Vagina (tissue), 2 donors: Measurements from ENCODE around the gene CDIP1.

Source experiments
- POLR2A ChIP-seq, 2 donors: fragments of 450-650 bp; IDR thresholded peaks; one replicate each; pipeline ENCODE4 v1.6.1; 2017; ENCODE audit warnings: antibody characterized with exemption in 2 of 2, mild to moderate bottlenecking in 2 of 2, moderate library complexity in 2 of 2
- TF ChIP-seq, protein P1 (sequence below), 3 experiments: fragments of 450-650 bp in 2 of 3; fragments of 200-600 bp in 1 of 3; sonication (generic) in 1 of 3; IDR thresholded peaks; one replicate each; pipeline ENCODE4 v1.5.1; 2017 to 2019; ENCODE audit warnings: antibody characterized with exemption in 3 of 3, mild to moderate bottlenecking in 2 of 3, moderate library complexity in 2 of 3

DNA sequence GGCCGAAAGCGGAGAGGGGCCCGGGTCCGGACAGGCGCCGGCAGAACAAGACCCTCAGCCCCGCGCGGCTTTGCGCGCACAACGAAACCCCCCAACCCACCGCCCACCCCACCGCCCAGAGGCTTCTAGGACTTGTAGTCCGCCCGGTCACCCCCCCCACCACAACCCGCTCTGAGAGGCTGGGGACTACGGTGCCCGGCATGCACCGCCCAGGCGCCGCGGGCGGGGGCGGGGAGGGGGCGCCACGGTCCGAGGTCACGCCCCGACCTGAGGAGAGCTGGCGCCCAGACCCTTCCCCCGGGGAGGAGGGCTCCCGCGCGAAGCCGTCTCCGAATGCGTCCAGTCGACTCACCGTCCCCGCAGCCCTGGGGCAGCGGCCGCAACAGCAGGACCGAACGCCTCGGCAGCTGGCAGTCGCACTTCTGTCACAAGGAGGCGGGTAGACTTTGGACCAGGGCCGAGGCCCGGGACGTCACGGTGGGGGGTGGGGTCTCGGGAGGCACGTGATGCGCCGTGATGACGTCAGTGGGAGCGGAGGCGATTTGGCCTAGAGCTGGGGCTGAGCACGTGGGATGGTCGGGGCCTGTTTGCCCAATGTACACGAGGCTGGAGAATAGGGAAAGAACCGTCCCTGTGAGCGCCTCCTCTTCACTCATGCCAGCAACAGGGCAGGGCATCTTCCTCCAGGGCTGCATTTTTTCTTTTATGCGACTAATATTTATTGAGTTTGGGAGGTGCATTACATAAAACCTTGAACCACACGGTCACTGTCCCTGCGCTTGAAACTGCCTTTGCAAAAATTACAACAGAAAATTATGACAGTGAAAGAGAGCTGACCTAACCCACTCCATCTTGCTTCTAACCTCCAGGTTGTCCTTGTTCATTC, at the start of gene CDIP1:
- TF ChIP-seq, protein P1, sequence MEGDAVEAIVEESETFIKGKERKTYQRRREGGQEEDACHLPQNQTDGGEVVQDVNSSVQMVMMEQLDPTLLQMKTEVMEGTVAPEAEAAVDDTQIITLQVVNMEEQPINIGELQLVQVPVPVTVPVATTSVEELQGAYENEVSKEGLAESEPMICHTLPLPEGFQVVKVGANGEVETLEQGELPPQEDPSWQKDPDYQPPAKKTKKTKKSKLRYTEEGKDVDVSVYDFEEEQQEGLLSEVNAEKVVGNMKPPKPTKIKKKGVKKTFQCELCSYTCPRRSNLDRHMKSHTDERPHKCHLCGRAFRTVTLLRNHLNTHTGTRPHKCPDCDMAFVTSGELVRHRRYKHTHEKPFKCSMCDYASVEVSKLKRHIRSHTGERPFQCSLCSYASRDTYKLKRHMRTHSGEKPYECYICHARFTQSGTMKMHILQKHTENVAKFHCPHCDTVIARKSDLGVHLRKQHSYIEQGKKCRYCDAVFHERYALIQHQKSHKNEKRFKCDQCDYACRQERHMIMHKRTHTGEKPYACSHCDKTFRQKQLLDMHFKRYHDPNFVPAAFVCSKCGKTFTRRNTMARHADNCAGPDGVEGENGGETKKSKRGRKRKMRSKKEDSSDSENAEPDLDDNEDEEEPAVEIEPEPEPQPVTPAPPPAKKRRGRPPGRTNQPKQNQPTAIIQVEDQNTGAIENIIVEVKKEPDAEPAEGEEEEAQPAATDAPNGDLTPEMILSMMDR (IDR thresholded peaks at IDR 0.05) = no peak
- TF ChIP-seq POLR2A (IDR thresholded peaks at IDR 0.05) = peak in 1 of 2 donors; percentile 93
